NT2/D1 (cell line): ENCODE measurements around the gene VIPR1.
A peak's percentile ranks its signal among the peaks of the same experiment; 100 is the strongest.

Experiments used
- DNase-seq: peaks from one replicate; pipeline ENCODE4 v3.0.0-alpha.2; 2011; ENCODE audit warnings: low read depth, low spot score
- H3K27me3 ChIP-seq: 2 replicates; pipeline ENCODE4 v1.6.0; 2011; ENCODE audit warnings: mild to moderate bottlenecking; ENCODE audit not compliant: insufficient read length, insufficient read depth
- H3K36me3 ChIP-seq: 2 replicates; pipeline ENCODE4 v1.6.1; 2011; ENCODE audit warnings: mild to moderate bottlenecking, low read length, mixed read lengths; ENCODE audit not compliant: insufficient read depth, insufficient read length
- H3K4me1 ChIP-seq: 2 replicates; pipeline ENCODE4 v1.5.1; 2011; ENCODE audit not compliant: insufficient read depth, insufficient read length
- H3K4me3 ChIP-seq: 2 replicates; pipeline ENCODE4 v1.5.1; 2011; ENCODE audit warnings: low read depth; ENCODE audit not compliant: insufficient read length
- H3K9ac ChIP-seq: 2 replicates; pipeline ENCODE4 v1.6.0; 2011; ENCODE audit warnings: low read depth; ENCODE audit not compliant: insufficient read length
- H3K9me3 ChIP-seq: 2 replicates; pipeline ENCODE4 v1.5.1; 2011; ENCODE audit warnings: mild to moderate bottlenecking, low read length; ENCODE audit not compliant: insufficient read depth
- SUZ12 ChIP-seq: IDR thresholded peaks from 2 replicates; pipeline ENCODE4 v1.6.1; 2011; ENCODE audit not compliant: insufficient read length, insufficient read depth; ENCODE audit errors: extremely low read depth
- YY1 ChIP-seq: IDR thresholded peaks from 2 replicates; pipeline ENCODE4 v1.6.1; 2011; ENCODE audit not compliant: insufficient read length, insufficient read depth
- ZNF274 ChIP-seq: IDR thresholded peaks from 2 replicates; pipeline ENCODE4 v1.6.1; 2011; ENCODE audit warnings: mild to moderate bottlenecking, low read depth, low read length

The VIPR1 gene

GRCh38 chr3:42501681-42502428 is 588 bp upstream of the VIPR1 start:
- H3K27me3 ChIP-seq: peaks cover 52% of the 10 kb centered on the region
- TF ChIP-seq ZNF274 (no peak), SUZ12 (no peak), YY1 (no peak)
- DNase-seq: no peak
- H3K4me1 ChIP-seq: peaks cover 19% of the 10 kb centered on the region
- H3K9ac ChIP-seq: peak overlapping the region; percentile 69
- H3K36me3 ChIP-seq: no peaks in the 10 kb centered on the region
- peak overlapping the region; percentile 44 for H3K4me3 ChIP-seq
- H3K9me3 ChIP-seq: no peaks in the 10 kb centered on the region

GRCh38 chr3:42503251-42503924 is 945 bp downstream of the VIPR1 start:
- Histone ChIP-seq H3K36me3 (no peaks in the 10 kb centered on the region), H3K27me3 (peaks cover 48% of the 10 kb centered on the region), H3K4me1 (peaks cover 10% of the 10 kb centered on the region), H3K9me3 (no peaks in the 10 kb centered on the region), H3K4me3 (peak overlapping the region; percentile 44), H3K9ac (peak overlapping the region; percentile 76)
- no peak for TF ChIP-seq SUZ12
- TF ChIP-seq YY1: no peak
- no peak for TF ChIP-seq ZNF274
- DNase-seq: no peak

- Histone ChIP-seq H3K9ac (no peak overlapping the region), H3K9me3 (no peaks in the 10 kb centered on the region), H3K4me3 (no peak overlapping the region), H3K36me3 (no peaks in the 10 kb centered on the region), H3K4me1 (peaks cover 10% of the 10 kb centered on the region), H3K27me3 (peaks cover 43% of the 10 kb centered on the region)
- TF ChIP-seq SUZ12 (no peak), ZNF274 (no peak), YY1 (no peak)
- no peak for DNase-seq
These were observed 1.5 kb downstream of the VIPR1 start for GRCh38 chr3:42503957-42504333.

- no peaks in the 10 kb centered on the region for H3K9me3 ChIP-seq
- TF ChIP-seq YY1 (no peak), ZNF274 (no peak), SUZ12 (no peak)
- H3K9ac ChIP-seq: no peak overlapping the region
- no peak for DNase-seq
- H3K36me3 ChIP-seq: no peaks in the 10 kb centered on the region
- H3K4me1 ChIP-seq: peaks cover 8% of the 10 kb centered on the region
- H3K4me3 ChIP-seq: no peak overlapping the region
- peaks cover 38% of the 10 kb centered on the region for H3K27me3 ChIP-seq
These were observed 2.1 kb downstream of the VIPR1 start for GRCh38 chr3:42504334-42505127.

GRCh38 chr3:42505128-42505848 is 2.8 kb downstream of the VIPR1 start:
- Histone ChIP-seq H3K27me3 (peaks cover 30% of the 10 kb centered on the region), H3K9ac (no peak overlapping the region), H3K9me3 (no peaks in the 10 kb centered on the region), H3K36me3 (no peaks in the 10 kb centered on the region), H3K4me3 (no peak overlapping the region), H3K4me1 (peaks cover 8% of the 10 kb centered on the region)
- no peak for DNase-seq
- TF ChIP-seq ZNF274 (no peak), YY1 (no peak), SUZ12 (no peak)

- H3K4me1 ChIP-seq: peaks cover 8% of the 10 kb centered on the region
- DNase-seq: no peak
- H3K9ac ChIP-seq: no peak overlapping the region
- no peak overlapping the region for H3K4me3 ChIP-seq
- TF ChIP-seq YY1: no peak
- no peak for TF ChIP-seq SUZ12
- no peak for TF ChIP-seq ZNF274
- H3K27me3 ChIP-seq: peaks cover 24% of the 10 kb centered on the region
- H3K36me3 ChIP-seq: no peaks in the 10 kb centered on the region
- H3K9me3 ChIP-seq: no peaks in the 10 kb centered on the region
These were observed 3.5 kb downstream of the VIPR1 start for GRCh38 chr3:42505849-42506410.
